NCI-H146 treated with DMSO at 0.1 percent for 48 hours (cell line): Measurements from ENCODE around the gene RWDD1.
"Not testable (repeated sequence)": the region's sequence is repeated elsewhere in the genome, so short reads cannot be mapped to it uniquely, and the experiment has no call there.

Source experiments
- DNase-seq: peaks from one replicate; lab custom pipeline; 2025; ENCODE audit not compliant: unreplicated experiment; lab: John Stamatoyannopoulos, UW

The RWDD1 gene

GRCh38 chr6:116560130-116560529, 11.2 kb upstream of the RWDD1 start:
- no peak for DNase-seq

- peak; percentile 42 for DNase-seq
Observed at GRCh38 chr6:116561377-116562018, 9.8 kb upstream of the RWDD1 start.

GRCh38 chr6:116562019-116562403, 9.3 kb upstream of the RWDD1 start:
- DNase-seq = no peak

- DNase-seq = no peak
Observed at GRCh38 chr6:116562614-116563013, 8.7 kb upstream of the RWDD1 start.

- DNase-seq = no peak
Observed at GRCh38 chr6:116563830-116564229, 7.5 kb upstream of the RWDD1 start.

GRCh38 chr6:116564311-116564710, 7.0 kb upstream of the RWDD1 start:
- DNase-seq = no peak

- DNase-seq = no peak
Observed at GRCh38 chr6:116564921-116565872, 6.1 kb upstream of the RWDD1 start.

GRCh38 chr6:116568111-116568510, 3.2 kb upstream of the RWDD1 start:
- no peak for DNase-seq

GRCh38 chr6:116568821-116569755, 2.2 kb upstream of the RWDD1 start:
- no peak for DNase-seq

GRCh38 chr6:116571683-116572000, 338 bp downstream of the RWDD1 start:
- no peak for DNase-seq

GRCh38 chr6:116572162-116572561, 858 bp downstream of the RWDD1 start:
- peak; percentile 31 for DNase-seq

- no peak for DNase-seq
Observed at GRCh38 chr6:116575227-116575626, 3.9 kb downstream of the RWDD1 start.

GRCh38 chr6:116577486-116577885, 6.2 kb downstream of the RWDD1 start:
- DNase-seq = no peak

GRCh38 chr6:116578335-116578734, 7.0 kb downstream of the RWDD1 start:
- DNase-seq = no peak

- no peak for DNase-seq
Observed at GRCh38 chr6:116579143-116579542, 7.8 kb downstream of the RWDD1 start.

- no peak for DNase-seq
Observed at GRCh38 chr6:116580198-116580597, 8.9 kb downstream of the RWDD1 start.

GRCh38 chr6:116586276-116586675, 15.0 kb downstream of the RWDD1 start:
- no peak for DNase-seq

- no peak for DNase-seq
Observed at GRCh38 chr6:116586738-116587137, 15.4 kb downstream of the RWDD1 start.

- DNase-seq = no peak
Observed at GRCh38 chr6:116595247-116595646, 23.9 kb downstream of the RWDD1 start.

- DNase-seq = no peak
Observed at GRCh38 chr6:116596815-116597214, 25.5 kb downstream of the RWDD1 start.

GRCh38 chr6:116603916-116604315, 32.6 kb downstream of the RWDD1 start:
- not testable (repeated sequence) for DNase-seq
